Fibroblast of upper back skin (primary cell): ENCODE data around the gene MINK1.
A peak's percentile ranks its signal among the peaks of the same experiment; 100 is the strongest.
"Not testable (repeated sequence)": the region's sequence is repeated elsewhere in the genome, so short reads cannot be mapped to it uniquely, and the experiment has no call there.

ENCODE experiments used
- DNase-seq: peaks from one replicate; pipeline ENCODE4 v3.0.0-alpha.2; 2013

MINK1 gene

GRCh38 chr17:4901648-4902344, 68.7 kb downstream of the MINK1 start:
- DNase-seq = no peak

- DNase-seq = no peak
Observed at GRCh38 chr17:4902540-4902939, 69.4 kb downstream of the MINK1 start.

GRCh38 chr17:4903051-4903818, 70.1 kb downstream of the MINK1 start, which contains the start of gene CHRNE:
Gene CHRNE, minus strand, starts transcription at chr17:4903098. Its CDS starts 35 bp downstream, at chr17:4903063.
- DNase-seq = peak; percentile 66

GRCh38 chr17:4906642-4907041, 73.5 kb downstream of the MINK1 start:
- DNase-seq = not testable (repeated sequence)

GRCh38 chr17:4908301-4908700, 75.2 kb downstream of the MINK1 start:
- no peak for DNase-seq

- peak; percentile 90 for DNase-seq
Observed at GRCh38 chr17:4908711-4909496, 75.8 kb downstream of the MINK1 start.

- no peak for DNase-seq
Observed at GRCh38 chr17:4913994-4914393, 80.9 kb downstream of the MINK1 start.

GRCh38 chr17:4914551-4914950, 81.4 kb downstream of the MINK1 start:
- DNase-seq = not testable (repeated sequence)

GRCh38 chr17:4919511-4920047, 86.4 kb downstream of the MINK1 start:
- no peak for DNase-seq

GRCh38 chr17:4920351-4921048, 87.4 kb downstream of the MINK1 start:
- no peak for DNase-seq

- DNase-seq = no peak
Observed at GRCh38 chr17:4921320-4921719, 88.2 kb downstream of the MINK1 start.

GRCh38 chr17:4926577-4927335, 93.6 kb downstream of the MINK1 start:
- not testable (repeated sequence) for DNase-seq

- no peak for DNase-seq
Observed at GRCh38 chr17:4928881-4929280, 95.7 kb downstream of the MINK1 start.

- DNase-seq = no peak
Observed at GRCh38 chr17:4931963-4932362, 98.8 kb downstream of the MINK1 start, which contains the start of gene GP1BA. Gene GP1BA, plus strand, starts transcription at chr17:4932277. Its CDS starts 328 bp downstream, at chr17:4932605.

GRCh38 chr17:4932756-4933155, 99.6 kb downstream of the MINK1 start:
- DNase-seq = no peak

- DNase-seq = no peak
Observed at GRCh38 chr17:4933646-4934045, 100.5 kb downstream of the MINK1 start.

- DNase-seq = peak; percentile 46
Observed at GRCh38 chr17:4934173-4934979, 101.2 kb downstream of the MINK1 start.

- DNase-seq = no peak
Observed at GRCh38 chr17:4935650-4936049, 102.5 kb downstream of the MINK1 start.

GRCh38 chr17:4936436-4936835, 103.3 kb downstream of the MINK1 start:
- no peak for DNase-seq

GRCh38 chr17:4937553-4937952, 104.4 kb downstream of the MINK1 start:
- DNase-seq = no peak

GRCh38 chr17:4938069-4938491, 104.9 kb downstream of the MINK1 start:
- DNase-seq = no peak
